GM12801 (cell line): ENCODE results near the gene CD82.

Experiments
- TF ChIP-seq, protein P1 (sequence below): IDR thresholded peaks from one replicate; pipeline ENCODE4 v1.5.1; 2011; ENCODE audit warnings: control low read depth; ENCODE audit not compliant: insufficient read length; ENCODE audit errors: extremely low read depth

Gene CD82

DNA sequence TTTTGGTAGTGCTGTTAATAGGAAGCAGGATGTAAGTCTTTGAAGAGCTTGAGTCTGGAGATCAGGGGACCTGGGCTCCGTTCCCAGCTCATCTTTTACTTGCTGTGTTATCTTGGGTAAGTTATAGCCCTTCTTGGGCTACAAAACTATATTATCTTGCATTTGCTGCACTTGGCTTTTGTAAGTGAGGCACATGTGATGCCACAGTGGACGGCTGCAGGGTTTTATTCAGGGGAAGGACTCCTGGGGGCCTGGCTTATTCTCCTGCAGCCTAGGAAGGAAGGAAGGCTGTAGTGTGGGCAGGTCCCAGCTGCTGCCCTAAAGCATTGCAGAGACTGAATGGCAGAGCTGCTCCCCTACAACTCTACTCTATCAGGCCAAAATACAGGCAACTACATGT, 6.4 kb downstream of the CD82 start:
- TF ChIP-seq, protein P1, sequence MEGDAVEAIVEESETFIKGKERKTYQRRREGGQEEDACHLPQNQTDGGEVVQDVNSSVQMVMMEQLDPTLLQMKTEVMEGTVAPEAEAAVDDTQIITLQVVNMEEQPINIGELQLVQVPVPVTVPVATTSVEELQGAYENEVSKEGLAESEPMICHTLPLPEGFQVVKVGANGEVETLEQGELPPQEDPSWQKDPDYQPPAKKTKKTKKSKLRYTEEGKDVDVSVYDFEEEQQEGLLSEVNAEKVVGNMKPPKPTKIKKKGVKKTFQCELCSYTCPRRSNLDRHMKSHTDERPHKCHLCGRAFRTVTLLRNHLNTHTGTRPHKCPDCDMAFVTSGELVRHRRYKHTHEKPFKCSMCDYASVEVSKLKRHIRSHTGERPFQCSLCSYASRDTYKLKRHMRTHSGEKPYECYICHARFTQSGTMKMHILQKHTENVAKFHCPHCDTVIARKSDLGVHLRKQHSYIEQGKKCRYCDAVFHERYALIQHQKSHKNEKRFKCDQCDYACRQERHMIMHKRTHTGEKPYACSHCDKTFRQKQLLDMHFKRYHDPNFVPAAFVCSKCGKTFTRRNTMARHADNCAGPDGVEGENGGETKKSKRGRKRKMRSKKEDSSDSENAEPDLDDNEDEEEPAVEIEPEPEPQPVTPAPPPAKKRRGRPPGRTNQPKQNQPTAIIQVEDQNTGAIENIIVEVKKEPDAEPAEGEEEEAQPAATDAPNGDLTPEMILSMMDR, result no peak

DNA sequence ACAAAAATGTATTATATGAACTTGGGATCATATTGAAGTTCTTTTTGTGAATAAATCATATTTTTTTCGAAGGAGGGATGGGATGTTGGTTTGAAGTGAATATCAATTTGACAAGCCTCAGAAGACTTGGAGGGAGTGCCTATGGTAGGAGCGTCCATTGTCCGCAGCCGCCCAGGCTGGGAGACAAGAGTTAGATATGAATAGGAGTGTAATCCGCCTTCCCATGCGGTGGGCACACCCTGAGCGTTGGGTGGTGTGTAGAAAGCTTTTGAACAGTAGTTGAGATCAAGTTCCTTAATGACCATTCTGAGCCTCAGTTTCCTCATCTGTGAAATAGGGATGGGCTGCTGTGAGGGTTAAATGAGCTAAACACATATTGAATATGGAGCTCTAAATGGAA, 7.0 kb downstream of the CD82 start:
- TF ChIP-seq, protein P1, result no peak

DNA sequence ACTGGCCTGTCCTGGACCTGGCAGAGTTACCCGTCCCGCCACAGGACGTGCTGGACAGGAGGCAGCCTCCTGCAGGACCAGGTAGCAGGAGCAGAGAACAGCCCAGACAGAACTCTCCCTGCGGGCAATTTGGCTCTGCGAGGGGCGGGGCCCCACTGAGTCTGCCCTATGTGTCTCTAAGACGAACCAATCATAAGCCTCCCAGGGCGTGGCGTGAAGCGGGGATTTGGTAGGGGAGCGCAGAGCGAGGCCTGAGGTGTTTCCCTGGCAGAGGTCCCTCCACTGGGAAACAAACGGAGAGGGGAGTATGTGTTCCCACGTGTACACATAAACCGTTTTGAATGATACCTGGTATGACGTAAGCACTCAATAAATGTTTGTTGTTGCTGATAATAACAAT, 7.4 kb downstream of the CD82 start:
- TF ChIP-seq, protein P1, result no peak

DNA sequence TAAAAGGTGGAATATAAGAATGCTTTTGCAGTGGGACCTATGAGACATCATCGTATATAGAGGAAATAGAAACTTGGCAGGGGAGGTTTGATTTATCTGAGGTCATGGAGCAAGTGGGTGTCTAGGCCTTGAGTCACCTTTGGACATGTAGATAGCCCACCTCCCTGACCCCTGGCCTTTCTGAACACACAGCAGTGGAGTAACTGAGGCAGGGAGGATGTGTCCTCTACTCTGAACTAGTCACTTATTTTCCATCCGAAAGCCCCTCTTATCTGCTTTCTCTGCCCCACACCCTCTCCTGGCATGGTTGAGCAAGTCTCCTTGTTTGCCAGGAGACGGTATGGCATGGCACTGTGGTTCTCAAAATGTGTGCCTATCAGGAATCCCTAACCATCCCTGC, 7.9 kb downstream of the CD82 start:
- TF ChIP-seq, protein P1, result no peak

DNA sequence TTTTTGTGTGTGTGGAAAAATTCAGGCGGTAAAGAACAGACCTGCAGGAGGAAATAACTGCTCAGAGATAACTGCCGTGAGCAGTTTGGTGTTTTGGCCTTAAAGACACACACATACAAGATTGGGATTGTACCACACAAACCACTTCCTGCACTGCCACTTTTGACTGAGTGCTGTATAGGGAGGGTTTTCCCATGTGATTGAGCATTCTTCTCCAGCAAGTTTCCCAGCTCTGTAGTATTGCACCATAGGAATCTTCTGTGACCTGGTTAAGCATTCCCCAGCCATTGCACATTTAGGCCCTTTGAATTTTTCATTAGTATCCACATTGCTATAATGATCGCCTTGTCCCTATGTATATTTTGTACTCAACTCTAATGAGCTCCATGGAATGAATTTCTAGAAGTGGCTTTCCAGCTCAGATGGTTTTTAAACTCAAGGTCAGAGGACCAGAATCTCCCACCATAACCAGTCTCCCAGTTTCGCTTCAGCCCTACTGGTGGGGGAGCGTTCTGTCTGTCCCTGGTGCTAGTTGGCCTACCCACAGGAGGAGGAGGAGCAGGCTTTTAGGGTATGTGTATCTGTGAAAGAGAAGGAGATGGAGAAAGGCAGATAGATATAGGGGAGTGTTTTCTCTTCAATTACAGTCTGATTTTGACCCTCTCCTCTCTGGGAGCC, 9.3 kb downstream of the CD82 start:
- TF ChIP-seq, protein P1, result no peak

DNA sequence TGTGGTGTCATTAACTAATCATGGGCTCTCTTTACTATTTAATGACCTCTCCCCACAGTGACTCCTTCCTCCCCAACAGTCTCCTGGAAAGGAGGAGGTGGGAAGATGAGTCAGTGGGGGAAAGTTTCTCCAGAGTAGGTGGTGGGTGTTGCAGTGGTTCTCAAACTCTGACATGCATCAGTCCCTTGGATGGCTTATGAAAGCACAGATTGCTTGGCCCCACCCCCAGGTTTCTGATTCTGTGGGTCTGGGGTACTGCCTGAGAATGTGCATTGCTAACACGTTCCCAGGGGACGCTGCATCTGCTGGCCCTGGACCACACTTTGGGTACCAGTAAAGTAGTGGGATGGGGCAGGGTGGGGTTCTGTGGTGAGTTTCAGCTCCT, 9.8 kb downstream of the CD82 start:
- TF ChIP-seq, protein P1, result no peak

DNA sequence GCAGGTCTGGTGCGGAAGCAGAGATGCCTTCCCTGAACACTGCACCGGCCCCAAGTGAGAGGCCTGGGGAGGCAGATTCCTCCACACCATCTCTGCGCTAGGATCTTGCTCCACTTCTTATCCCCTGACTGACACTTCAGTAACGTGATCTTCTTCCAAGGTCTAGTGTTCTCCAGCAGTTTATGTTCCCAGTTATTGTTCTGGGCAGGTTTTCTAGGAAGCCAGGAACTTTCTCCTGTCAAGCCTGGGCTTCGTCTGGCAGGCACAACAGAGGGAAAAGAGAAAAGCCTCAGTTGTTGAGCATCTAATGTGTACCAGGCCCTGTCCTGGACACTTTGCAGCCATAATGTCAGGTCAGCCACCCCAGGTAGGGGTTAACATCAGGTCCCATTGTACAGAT, 10.5 kb downstream of the CD82 start:
- TF ChIP-seq, protein P1, result no peak
